GM18502 (cell line): ENCODE data around the gene CMPK2.
A peak's percentile ranks its signal among the peaks of the same experiment; 100 is the strongest.
"Not testable (repeated sequence)": the region's sequence is repeated elsewhere in the genome, so short reads cannot be mapped to it uniquely, and the experiment has no call there.

Source experiments
- ATAC-seq: cut with Tn5 transposase; IDR thresholded peaks from one replicate; pipeline ENCODE4 v1.9.1; 2021; ENCODE audit warnings: mild to moderate bottlenecking; ENCODE audit not compliant: unreplicated experiment, poor library complexity

The CMPK2 gene

GRCh38 chr2:6865346-6866274, at the start of gene CMPK2:
Gene CMPK2, minus strand, starts transcription at chr2:6865907. Its CDS starts 211 bp downstream, at chr2:6865696.
- peak; percentile 82 for ATAC-seq

GRCh38 chr2:6915399-6915798, 49.7 kb upstream of the CMPK2 start:
- ATAC-seq: no peak

DNA sequence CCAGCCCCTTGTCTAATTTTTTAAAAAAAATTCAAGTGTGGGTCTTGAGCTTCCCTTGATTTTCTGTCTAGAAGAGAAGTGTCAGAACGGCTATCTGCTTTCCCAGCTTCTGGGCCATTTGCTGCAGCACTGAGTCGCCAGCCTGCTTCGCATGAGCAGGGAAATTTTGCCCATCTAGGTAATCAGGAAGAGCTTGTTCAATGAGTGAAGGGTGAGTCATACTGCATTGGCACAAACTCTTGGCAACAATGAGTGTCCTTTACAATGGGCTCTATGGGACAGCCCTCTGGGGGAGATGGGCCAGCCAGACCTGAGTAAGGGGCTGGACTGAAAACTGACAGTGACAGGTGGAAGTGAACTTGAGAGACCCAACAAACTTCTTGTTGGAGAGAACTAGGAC, 49.1 kb upstream of the CMPK2 start:
- ATAC-seq: no peak

DNA sequence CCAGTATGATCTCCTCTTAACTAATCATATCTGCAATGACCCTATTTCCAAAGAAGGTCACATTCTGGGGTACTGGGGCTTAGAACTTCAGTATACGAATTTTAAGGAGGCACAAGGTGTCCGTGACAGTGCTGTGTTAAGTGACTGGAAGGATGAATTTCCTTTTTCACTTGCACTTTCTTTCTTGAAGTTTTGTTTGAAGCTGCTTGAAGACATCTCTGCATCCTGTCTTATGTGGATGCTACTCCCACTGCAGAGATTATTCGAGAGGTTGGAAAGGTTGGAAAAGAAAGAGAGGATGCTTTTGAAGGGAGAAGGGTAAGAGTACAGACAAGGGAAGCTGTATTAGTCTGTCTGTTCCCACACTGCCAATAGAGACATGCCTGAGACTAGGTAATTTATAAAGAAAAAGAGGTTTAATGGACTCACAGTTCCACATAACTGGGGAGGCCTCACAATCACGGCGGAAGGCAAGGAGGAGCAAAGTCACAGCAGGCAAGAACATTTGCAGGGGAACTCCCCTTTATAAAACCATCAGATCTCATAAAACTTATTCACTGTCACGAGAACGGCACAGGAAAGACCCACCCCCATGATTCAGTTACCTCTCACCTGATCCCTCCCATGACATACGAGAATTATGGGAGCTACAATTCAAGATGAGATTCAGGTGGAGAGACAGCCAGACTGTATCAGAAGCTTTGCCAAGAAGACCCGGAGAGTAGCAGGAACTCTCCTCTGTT, 47.9 kb upstream of the CMPK2 start:
- no peak for ATAC-seq

DNA sequence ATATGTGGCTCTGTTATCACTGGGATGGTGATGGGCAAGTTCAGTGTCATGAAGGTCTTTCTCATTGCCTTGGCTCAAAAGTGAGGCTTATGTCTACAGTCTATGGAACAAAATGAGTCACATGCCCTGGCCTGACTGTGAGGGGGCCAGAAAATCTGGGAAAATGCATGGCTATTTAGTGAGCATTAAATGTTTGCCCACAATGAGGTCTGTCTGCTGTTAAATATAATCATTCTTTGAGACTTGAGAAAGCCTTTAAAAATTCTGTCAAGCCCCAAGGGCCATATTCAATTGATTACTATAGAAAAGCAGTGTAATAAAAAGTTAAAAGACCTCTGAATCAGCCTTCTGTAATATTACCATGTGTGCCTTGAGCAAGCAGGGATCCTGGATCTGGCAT, 46.0 kb upstream of the CMPK2 start:
- ATAC-seq: no peak

- ATAC-seq: peak; percentile 99
These were observed 44.0 kb upstream of the CMPK2 start for GRCh38 chr2:6909431-6910385.

- no peak for ATAC-seq
These were observed 42.6 kb upstream of the CMPK2 start for GRCh38 chr2:6908291-6908690.

GRCh38 chr2:6906165-6906741, 40.5 kb upstream of the CMPK2 start:
- ATAC-seq: no peak

DNA sequence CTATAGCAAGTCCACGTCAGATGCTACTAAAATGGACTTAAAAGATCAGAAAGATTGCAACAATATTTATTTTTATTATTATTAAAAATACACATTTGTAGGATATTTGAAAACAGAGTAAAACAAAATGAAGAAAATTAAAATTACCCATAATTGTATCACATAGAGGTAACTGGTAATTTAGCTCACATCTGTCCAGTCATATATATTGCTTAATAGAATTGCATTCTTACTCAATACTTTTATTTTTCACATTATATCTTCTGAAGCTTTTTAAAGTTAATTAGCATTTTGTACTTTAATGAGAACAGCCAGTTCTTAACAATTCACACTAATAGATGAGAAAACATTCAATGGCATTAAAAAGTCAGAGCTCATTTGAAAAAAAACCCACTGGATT, 40.0 kb upstream of the CMPK2 start:
- no peak for ATAC-seq

DNA sequence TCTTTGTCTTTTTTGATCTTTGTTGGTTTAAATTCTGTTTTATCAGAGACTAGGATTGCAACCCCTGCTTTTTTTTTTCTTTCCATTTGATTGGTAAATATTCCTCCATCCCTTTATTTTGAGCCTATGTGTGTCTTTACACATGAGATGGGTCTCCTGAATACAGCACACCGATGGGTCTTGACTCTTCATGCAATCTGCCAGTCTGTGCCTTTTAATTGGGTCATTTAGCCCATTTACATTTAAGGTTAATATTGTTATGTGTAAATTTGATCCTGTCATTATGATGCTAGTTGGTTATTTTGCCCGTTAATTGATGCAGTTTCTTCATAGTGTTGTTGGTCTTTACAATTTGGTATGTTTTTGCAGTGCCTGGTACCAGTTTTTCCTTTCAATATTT, 36.9 kb upstream of the CMPK2 start:
- ATAC-seq: not testable (repeated sequence)

- ATAC-seq: peak; percentile 59
These were observed 31.4 kb upstream of the CMPK2 start for GRCh38 chr2:6896930-6897759.

- no peak for ATAC-seq
These were observed 28.3 kb upstream of the CMPK2 start for GRCh38 chr2:6893876-6894482.

- no peak for ATAC-seq
These were observed 23.0 kb upstream of the CMPK2 start for GRCh38 chr2:6888724-6889123.

- ATAC-seq: no peak
These were observed 22.1 kb upstream of the CMPK2 start for GRCh38 chr2:6887751-6888192.

- no peak for ATAC-seq
These were observed 20.3 kb upstream of the CMPK2 start for GRCh38 chr2:6885968-6886367.

DNA sequence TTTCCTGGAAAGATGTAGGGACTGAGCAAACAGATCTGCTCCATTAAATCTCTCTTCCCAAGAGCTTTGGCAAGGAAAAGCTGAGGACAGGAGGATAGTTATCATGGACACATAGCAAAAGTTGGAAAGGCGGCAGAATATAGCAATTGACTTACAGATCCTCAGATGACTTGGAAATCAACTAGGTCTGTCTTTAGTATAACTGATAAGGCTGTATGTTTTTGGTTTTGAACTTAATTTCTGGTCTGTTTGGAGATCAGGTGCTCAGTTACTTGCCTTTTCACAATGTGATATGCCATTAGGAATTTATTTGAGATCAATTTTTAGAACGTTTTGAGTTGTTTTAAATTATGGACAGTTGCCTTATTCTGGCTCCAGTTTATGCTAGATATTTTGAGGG, 19.8 kb upstream of the CMPK2 start:
- no peak for ATAC-seq

GRCh38 chr2:6883448-6884122, 17.9 kb upstream of the CMPK2 start:
- ATAC-seq: no peak

GRCh38 chr2:6881516-6881915, 15.8 kb upstream of the CMPK2 start:
- ATAC-seq: no peak
